Memory B cell (primary cell): ENCODE results near the gene SFMBT2.

Source experiments
- ATAC-seq: fragments of 150-1000 bp; cut with Tn5 transposase; 2 replicates; pipeline ENCODE4 v1.10.0; 2021; ENCODE audit warnings: low read depth, mild to moderate bottlenecking, moderate library complexity
- DNase-seq, 2 donors: peaks; one replicate each; pipeline ENCODE4 v3.0.0; 2022; ENCODE audit warnings: low spot score in 2 of 2
- H3K27ac Mint-ChIP-seq: one replicate; pipeline ENCODE4 v1.8.0; 2022; ENCODE audit warnings: mild to moderate bottlenecking, moderate library complexity, mixed read lengths
- H3K27me3 Mint-ChIP-seq: one replicate; pipeline ENCODE4 v1.8.0; 2022; ENCODE audit warnings: mixed read lengths
- H3K36me3 Mint-ChIP-seq: one replicate; pipeline ENCODE4 v1.8.0; 2022; ENCODE audit warnings: mild to moderate bottlenecking, mixed read lengths
- H3K4me1 Mint-ChIP-seq: one replicate; pipeline ENCODE4 v1.8.0; 2022; ENCODE audit warnings: mixed read lengths
- H3K4me3 Mint-ChIP-seq: one replicate; pipeline ENCODE4 v1.8.0; 2022; ENCODE audit warnings: mild to moderate bottlenecking, moderate library complexity, mixed read lengths
- H3K9me3 Mint-ChIP-seq: one replicate; pipeline ENCODE4 v1.8.0; 2022; ENCODE audit warnings: mixed read lengths

The SFMBT2 gene

DNA sequence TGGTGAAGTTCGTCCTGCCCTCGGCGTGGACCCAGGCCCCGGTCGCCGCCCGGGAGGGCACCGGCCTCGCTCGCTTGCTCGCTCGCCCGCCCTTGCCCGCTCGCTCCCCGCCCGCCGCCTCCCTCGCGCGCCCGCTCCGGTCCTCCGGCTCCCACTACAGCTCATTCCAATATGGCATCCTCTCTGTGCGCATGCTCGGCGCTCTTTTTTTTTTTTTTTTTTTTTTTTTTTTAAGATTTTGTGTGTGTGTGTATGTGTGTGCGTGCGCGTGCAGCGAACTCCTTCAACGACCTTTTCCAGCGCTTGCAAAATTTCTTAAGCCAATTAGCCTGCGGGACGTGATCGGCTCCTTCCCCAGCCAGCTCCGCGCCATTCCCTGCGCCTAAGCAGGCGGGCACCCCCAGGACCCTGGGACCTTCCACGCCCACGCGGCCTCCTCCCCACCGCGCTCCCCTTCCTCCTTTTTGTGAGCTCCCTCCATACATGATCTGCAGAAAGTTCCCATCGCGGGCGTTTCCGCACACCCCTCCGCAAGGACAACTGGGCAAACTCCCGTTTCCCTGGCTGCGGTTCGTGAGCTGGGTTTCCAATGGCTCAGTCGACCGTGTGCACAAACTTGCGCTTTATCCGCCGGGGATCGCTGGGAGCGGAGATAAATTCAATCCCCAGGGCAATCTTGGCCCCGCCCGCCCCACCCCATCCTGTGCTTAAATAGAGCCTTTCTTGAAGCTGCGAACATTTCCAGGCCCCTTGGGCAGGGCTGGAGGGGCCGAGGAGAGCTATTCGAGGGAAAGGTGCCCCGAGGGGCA is at the start of gene SFMBT2:
Gene SFMBT2 (minus strand): TSS at position 173 of the 809 bp plus-strand sequence. CDS start 29,136 bp downstream, outside the sequence.
- peak; percentile 35 to 42 for DNase-seq
- no peaks in the 10 kb centered on the region for H3K27me3 Mint-ChIP-seq
- H3K36me3 Mint-ChIP-seq = no peaks in the 10 kb centered on the region
- H3K27ac Mint-ChIP-seq = peak within 1 kb of the TSS; percentile 81
- no peaks in the 10 kb centered on the region for H3K9me3 Mint-ChIP-seq
- peak within 1 kb of the TSS; percentile 92 for H3K4me3 Mint-ChIP-seq
- peaks cover 12% of the 10 kb centered on the region for H3K4me1 Mint-ChIP-seq
- peak; percentile 60 for ATAC-seq

DNA sequence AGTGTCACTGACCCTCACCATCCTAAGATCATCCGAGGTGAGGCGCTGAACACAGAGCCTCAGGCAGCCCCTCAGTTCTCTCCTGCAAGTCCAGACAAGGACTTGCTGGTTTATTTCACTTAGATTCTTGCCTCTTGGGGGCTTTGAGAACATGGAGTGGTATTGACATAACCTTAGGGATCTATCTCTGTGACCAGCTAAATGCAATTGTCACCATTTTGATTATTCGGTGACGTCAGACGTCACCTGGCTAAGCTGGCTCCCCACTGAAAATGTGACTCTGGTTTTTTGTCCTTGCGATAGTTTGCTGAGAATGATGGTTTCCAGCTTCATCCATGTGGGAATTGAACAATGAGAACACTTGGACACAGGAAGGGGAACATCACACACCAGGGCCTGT is 49.2 kb upstream of the SFMBT2 start:
- H3K27me3 Mint-ChIP-seq = no peaks in the 10 kb centered on the region
- H3K36me3 Mint-ChIP-seq = no peaks in the 10 kb centered on the region
- H3K27ac Mint-ChIP-seq = no peak overlapping the region
- no peak overlapping the region for H3K4me3 Mint-ChIP-seq
- DNase-seq (no peak), ATAC-seq (no peak)
- no peaks in the 10 kb centered on the region for H3K9me3 Mint-ChIP-seq
- peaks cover 20% of the 10 kb centered on the region for H3K4me1 Mint-ChIP-seq

DNA sequence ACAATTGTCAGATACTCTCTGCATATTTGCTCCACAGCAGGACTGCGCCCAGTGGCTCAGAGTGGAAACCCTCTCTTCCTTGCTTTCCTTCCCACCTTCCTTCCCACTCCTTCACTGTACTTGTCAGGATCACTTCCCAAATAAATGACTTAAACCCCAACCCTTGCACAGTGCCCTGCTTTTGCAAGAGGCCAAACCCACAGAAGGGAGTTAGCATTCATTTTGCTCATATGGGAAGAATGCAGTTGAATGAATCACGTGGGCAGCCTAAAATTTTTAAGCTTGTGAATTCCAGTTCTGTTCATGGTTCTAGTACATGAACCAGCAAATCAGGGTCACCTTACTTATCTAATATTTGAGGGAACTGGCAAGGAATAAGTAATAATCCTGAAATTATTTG is 47.7 kb upstream of the SFMBT2 start:
- H3K36me3 Mint-ChIP-seq = no peaks in the 10 kb centered on the region
- no peak for DNase-seq

DNA sequence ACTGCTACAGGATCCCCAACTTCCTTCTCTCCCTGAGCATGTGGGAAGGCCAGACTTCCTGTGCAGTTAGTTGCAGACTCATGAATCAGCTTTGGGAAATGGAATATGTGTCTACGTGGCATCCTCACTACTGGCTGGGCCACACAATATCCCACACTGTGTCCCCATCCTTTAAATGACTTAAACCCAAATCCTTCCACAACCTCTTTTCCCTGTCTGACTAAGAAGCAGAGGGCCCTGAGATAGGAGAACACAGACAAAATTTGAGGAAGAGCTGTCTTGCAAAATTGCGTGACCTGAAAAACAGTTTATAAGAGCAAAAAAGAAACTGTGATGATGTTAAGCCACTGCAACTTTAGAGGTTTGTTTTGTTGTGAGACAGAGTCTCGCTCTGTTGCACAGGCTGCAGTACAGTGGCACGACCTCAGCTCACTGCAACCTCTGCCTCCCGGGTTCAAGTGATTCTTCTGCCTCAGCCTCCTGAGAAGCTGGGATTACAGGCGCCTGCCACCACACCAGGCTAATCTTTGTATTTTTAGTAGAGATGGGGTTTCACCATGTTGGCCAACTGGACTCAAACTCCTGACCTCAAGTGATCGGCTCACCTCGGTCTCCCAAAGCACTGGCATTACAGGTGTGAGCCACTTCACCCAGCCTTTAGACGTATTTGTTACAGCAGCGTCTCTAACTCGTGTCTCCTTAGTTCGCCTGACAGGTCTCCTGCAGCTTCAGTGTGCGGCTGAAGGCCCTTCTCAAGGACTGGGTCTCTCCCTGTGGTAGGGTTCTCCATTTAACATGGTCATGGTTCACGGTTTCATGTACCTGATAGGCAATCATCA is 46.9 kb upstream of the SFMBT2 start:
- no peak overlapping the region for H3K27ac Mint-ChIP-seq
- peaks cover 1% of the 10 kb centered on the region for H3K9me3 Mint-ChIP-seq
- H3K27me3 Mint-ChIP-seq = no peaks in the 10 kb centered on the region
- no peak overlapping the region for H3K4me3 Mint-ChIP-seq
- no peak for DNase-seq
- H3K4me1 Mint-ChIP-seq = peaks cover 16% of the 10 kb centered on the region
- ATAC-seq = no peak
- H3K36me3 Mint-ChIP-seq = no peaks in the 10 kb centered on the region

More for the DNA sequence above, 47.7 kb upstream of the SFMBT2 start:
- no peak overlapping the region for H3K27ac Mint-ChIP-seq
- H3K4me1 Mint-ChIP-seq = peaks cover 17% of the 10 kb centered on the region
- H3K9me3 Mint-ChIP-seq = peaks cover 1% of the 10 kb centered on the region
- H3K4me3 Mint-ChIP-seq = no peak overlapping the region
- ATAC-seq = no peak
- no peaks in the 10 kb centered on the region for H3K27me3 Mint-ChIP-seq

DNA sequence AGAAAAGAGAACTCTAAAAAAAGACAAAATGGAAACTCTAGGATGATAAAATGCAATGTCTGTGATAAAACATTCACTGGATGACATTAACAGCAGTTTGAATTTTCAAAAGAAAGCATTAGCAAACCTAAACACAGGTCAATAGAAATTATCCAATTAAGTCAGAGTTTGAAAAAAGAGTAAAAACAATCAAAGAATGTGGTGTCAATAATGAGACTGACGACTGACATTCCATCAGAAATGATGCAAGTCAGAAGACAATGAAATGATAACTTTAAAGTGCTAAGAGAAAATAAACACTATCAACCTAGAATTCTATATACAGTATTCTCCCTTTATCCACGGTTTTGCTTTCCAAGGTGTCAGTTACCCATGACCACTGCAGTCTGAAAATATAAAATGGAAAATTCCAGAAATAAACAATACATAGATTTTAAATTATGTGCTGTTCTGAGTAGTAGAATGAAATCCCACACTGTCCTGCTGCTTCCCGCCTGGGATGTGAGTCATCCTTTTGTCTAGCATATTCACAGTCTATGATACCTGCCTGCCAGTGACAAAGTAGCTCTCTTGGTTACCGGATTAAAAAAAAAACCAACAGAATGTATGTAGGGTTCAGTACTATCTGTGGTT is 38.3 kb upstream of the SFMBT2 start:
- no peak overlapping the region for H3K4me3 Mint-ChIP-seq
- peaks cover 24% of the 10 kb centered on the region for H3K4me1 Mint-ChIP-seq
- H3K36me3 Mint-ChIP-seq = peaks cover 4% of the 10 kb centered on the region
- no peak for DNase-seq
- ATAC-seq = no peak
- H3K27me3 Mint-ChIP-seq = no peaks in the 10 kb centered on the region
- peaks cover 7% of the 10 kb centered on the region for H3K9me3 Mint-ChIP-seq
- peak overlapping the region; percentile 28 for H3K27ac Mint-ChIP-seq

DNA sequence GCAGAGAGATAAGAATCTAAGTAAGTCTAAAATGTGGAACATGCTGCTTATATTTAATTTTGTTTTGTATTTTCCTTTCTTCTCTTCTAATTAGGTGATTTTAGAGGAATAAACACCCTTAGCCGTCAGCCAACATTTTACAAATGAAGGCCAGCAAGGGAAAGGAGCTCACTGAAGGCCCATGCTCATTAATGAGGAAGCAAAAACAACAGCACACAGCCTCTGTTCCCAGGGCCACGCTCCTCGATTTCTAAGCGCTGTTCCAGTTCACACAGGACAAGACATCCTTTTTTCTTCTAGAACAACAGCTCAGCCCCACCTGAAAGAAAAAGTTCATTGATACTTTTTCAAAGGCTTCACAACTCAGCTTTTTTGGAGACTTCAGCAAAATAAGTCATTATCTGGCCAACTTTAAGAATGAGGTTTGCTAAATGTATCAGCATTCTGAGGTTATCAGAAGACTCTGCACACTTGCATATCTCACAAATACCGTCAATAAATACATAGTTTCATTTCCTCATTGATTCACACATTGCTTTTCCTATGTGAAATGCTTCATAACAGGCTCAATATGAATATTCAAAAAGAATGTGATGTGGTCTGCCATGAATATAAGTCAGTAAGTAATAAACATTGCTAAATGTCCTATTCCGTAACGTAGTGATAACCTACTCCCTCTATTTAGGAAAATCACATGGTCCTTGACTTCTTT is 34.8 kb upstream of the SFMBT2 start:
- Mint-ChIP-seq H3K27me3 (no peaks in the 10 kb centered on the region), H3K27ac (peak overlapping the region; percentile 78), H3K4me1 (peaks cover 26% of the 10 kb centered on the region), H3K9me3 (peaks cover 5% of the 10 kb centered on the region), H3K4me3 (peak overlapping the region; percentile 58), H3K36me3 (peaks cover 4% of the 10 kb centered on the region)
- peak; percentile 85 for ATAC-seq
- peak in 1 of 2 donors; percentile 8 for DNase-seq

DNA sequence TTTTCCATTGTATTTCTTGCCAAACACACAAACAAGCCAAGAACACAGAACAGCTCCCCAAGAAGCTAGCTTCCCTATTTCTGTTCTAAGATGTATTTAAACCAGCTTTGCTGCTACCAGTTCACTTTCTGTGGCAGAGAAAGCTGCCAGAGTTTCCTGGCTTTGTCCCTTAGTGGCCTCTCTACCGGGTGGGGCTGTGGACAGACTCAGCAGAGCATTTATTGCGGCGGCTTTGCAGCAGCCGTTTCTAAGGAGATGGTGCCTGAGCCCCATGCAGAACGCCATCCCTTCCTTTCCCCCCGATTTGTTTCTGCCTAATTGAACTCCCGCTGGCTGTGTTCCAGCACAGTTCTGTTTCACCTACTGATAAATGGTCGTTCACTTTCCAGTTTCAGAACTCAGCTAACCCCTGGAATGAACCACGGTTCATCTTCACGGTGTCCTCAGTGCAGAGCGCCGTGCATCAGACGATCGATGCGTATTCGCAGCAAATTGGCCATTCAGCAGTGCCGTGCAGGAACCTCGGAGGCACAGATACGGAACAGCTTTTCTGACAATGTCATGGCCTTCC is 33.8 kb upstream of the SFMBT2 start:
- Mint-ChIP-seq H3K27me3 (no peaks in the 10 kb centered on the region), H3K27ac (peak overlapping the region; percentile 78), H3K9me3 (peaks cover 5% of the 10 kb centered on the region), H3K36me3 (peaks cover 2% of the 10 kb centered on the region), H3K4me3 (peak overlapping the region; percentile 74), H3K4me1 (peaks cover 26% of the 10 kb centered on the region)
- peak; percentile 32 for ATAC-seq
- DNase-seq = peak in 1 of 2 donors; percentile 12

DNA sequence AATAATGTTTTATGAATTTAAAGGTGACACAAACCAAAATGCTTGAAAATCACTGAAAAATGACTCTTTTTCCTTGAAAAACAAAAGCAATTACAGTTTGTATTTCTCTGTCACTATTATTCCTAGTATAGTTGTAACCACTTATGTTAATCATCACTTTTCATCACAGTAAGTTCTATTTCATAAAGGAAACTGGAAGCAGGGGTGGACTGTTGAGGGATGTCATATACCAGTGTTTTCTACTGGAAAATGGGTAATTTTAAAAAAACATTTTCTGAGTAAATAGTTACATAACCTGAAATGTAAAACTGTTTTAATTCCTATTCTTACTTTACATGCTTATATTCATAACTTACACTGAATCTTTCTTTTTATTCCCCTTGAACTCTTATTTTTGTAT is 32.2 kb upstream of the SFMBT2 start:
- peaks cover under 1% of the 10 kb centered on the region for H3K9me3 Mint-ChIP-seq
- DNase-seq = no peak
- ATAC-seq = no peak
- no peak overlapping the region for H3K27ac Mint-ChIP-seq
- peaks cover 31% of the 10 kb centered on the region for H3K4me1 Mint-ChIP-seq
- no peak overlapping the region for H3K4me3 Mint-ChIP-seq
- no peaks in the 10 kb centered on the region for H3K36me3 Mint-ChIP-seq
- peaks cover 3% of the 10 kb centered on the region for H3K27me3 Mint-ChIP-seq

DNA sequence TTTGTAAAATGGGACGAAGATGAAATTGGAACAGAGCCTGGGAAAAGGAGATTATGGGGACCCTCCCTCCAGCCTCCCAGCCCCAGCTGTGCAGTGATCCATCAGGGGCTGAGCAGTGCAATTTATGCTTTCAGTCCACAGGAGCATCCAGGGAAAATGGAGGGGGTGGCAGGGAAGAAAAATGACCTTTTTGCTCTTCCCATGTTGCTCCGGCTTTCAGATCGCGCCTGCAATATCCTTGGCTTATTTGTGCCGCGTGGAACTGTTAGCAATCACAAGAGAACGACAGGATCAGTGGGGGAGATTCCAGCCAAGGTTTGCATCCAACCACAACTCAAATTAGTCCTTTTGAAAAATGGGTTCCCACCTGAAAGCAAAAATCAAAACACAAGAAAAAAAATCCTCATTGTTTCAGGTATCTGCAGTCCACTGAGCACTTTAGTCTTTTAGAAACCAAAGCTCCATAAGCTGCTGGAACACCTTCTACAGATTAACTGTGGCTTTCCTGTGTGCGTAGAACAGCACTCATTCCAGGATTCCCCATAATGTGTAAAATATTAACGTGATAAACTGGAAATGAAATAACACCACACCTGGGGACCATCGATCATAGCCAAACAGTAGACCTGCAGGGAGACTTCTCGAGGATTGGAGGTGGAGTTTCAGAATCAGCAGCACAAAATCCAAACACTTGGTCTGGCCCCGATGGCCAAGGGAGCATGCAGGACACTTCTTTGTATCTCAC is 30.7 kb upstream of the SFMBT2 start:
- H3K4me1 Mint-ChIP-seq = peaks cover 32% of the 10 kb centered on the region

DNA sequence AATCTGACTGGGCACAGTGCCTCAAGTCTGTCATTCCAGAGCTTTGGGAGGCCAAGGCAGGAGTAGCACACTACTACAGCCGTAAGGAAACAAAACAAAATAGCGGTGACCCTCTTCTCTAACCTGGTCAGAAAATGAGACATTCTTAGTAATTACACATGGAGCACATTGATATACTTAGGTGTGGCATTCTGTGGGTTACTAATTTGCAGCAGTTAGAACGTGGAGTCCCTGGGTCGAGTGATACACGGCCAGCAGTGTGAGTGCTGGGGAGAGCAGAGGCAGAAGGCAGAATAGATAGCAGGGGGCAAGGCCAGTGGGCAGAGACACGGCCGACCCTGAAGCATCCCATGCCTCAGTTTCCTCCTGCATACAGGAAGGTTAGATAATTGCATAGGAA is 28.9 kb upstream of the SFMBT2 start:
- H3K36me3 Mint-ChIP-seq = no peaks in the 10 kb centered on the region
- ATAC-seq (no peak), DNase-seq (no peak)
- H3K4me3 Mint-ChIP-seq = no peak overlapping the region
- H3K27me3 Mint-ChIP-seq = peaks cover 3% of the 10 kb centered on the region
- no peak overlapping the region for H3K27ac Mint-ChIP-seq
- H3K9me3 Mint-ChIP-seq = no peaks in the 10 kb centered on the region
- peaks cover 18% of the 10 kb centered on the region for H3K4me1 Mint-ChIP-seq

More for the DNA sequence above, 30.7 kb upstream of the SFMBT2 start:
- ATAC-seq = no peak
- DNase-seq = no peak
- Mint-ChIP-seq H3K27me3 (peaks cover 3% of the 10 kb centered on the region), H3K9me3 (no peaks in the 10 kb centered on the region), H3K4me3 (no peak overlapping the region), H3K36me3 (no peaks in the 10 kb centered on the region), H3K27ac (no peak overlapping the region)

DNA sequence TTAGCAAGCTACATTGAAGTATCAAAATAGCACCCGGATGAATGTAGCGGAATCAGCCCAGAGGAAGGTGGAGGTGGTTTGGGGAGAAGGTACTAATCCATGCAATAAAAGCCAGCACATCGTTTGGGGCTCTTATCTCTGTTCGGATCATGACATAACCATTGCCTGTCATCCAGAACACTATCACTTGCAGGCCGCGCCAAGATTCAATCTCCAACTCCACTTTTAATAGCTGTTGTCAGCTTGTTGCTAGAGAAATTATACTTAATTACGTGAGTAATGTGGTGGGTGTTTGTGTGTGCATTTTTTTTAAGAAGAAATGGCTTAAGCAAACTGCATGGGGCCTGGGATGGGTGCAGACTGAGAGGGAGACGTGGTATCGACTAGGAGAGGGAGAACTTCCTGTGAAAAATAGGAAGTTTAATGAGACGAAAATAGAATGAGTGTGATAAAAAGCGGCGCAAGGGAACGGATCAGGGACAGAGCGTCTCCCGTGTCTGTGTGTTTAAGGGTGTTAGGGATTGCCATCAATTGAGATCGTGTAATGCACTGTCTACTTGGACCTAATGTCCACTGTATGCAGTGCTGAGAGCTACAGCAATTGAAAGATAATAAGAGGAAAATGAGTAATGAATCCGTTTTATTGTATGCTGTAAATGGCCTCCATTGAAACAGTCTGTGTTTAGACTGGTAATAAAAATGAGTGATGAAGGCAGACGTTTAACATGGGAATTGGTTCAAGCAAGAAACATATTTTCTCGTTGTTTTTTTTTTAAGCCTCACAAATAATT is 27.6 kb upstream of the SFMBT2 start:
- H3K9me3 Mint-ChIP-seq = no peaks in the 10 kb centered on the region
- DNase-seq = no peak
- no peaks in the 10 kb centered on the region for H3K36me3 Mint-ChIP-seq
- no peak overlapping the region for H3K27ac Mint-ChIP-seq
- ATAC-seq = no peak
- peaks cover 14% of the 10 kb centered on the region for H3K4me1 Mint-ChIP-seq
- no peak overlapping the region for H3K4me3 Mint-ChIP-seq
- peaks cover 3% of the 10 kb centered on the region for H3K27me3 Mint-ChIP-seq

DNA sequence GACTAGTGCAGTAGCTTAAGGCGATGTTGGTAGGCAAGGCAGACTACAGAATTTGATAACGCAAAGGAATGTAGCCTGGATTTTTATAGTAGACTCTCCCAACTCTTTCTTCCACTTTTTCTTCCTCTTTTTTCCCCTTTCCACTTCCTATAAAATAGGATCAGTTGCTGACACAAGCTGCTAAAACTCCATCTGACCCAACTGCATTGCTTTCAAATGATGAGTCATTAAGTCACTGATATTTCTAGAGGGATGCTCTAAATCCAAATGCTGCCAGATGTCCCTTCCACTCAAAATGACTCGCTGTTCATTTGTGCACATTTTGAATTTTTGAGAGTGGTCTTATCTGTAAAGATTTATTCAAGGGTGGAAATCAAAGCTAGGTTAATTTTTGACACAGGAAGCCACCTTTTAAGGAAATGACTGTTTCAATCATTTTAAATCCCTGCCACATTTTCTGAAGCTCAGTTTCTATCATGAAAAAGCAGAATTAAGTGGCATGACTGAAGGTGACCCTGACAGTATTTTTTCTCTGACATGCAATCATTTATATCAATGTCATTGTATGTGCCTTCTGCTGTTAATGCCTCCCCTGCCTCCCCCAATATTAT is 25.8 kb upstream of the SFMBT2 start:
- no peaks in the 10 kb centered on the region for H3K9me3 Mint-ChIP-seq
- H3K4me3 Mint-ChIP-seq = no peak overlapping the region
- peaks cover 3% of the 10 kb centered on the region for H3K27me3 Mint-ChIP-seq
- ATAC-seq (no peak), DNase-seq (no peak)
- no peaks in the 10 kb centered on the region for H3K36me3 Mint-ChIP-seq
- H3K27ac Mint-ChIP-seq = no peak overlapping the region
- peaks cover 11% of the 10 kb centered on the region for H3K4me1 Mint-ChIP-seq
